Testis (tissue), 2 donors: ENCODE measurements around the gene ZSCAN21.

Source experiments
- CTCF ChIP-seq, 3 experiments: fragments of 450-650 bp in 2 of 3; fragments of 200-600 bp in 1 of 3; sonication (generic) in 1 of 3; IDR thresholded peaks; one replicate each; pipeline ENCODE4 v1.5.1; 2016 to 2019; ENCODE audit warnings: antibody characterized with exemption in 3 of 3, mild to moderate bottlenecking in 2 of 3, moderate library complexity in 1 of 3
- POLR2A ChIP-seq: fragments of 450-650 bp; IDR thresholded peaks from one replicate; pipeline ENCODE4 v1.6.1; 2017; ENCODE audit warnings: antibody characterized with exemption, mild to moderate bottlenecking, moderate library complexity

GRCh38 chr7:100093054-100093453 is 43.5 kb downstream of the ZSCAN21 start:
- TF ChIP-seq CTCF (IDR thresholded peaks at IDR 0.05) (no peak), POLR2A (no peak)
